Ovary (tissue), 9 donors: ENCODE data around the gene BSPRY. TPM values are rescaled to one million over a fixed set of nuclear protein-coding genes. Genes with fewer than 3 reads are reported as not detected.

Experiments used
- DNase-seq, 5 donors: peaks; one replicate each; pipeline ENCODE4 v3.0.0-alpha.2; 2019 to 2020
- H3K27ac ChIP-seq, 2 donors: fragments of 200-600 bp; one replicate each; pipeline versions ENCODE4 v1.5.1 to v1.8.0; 2019 to 2022
- H3K27me3 ChIP-seq: fragments of 200-600 bp; one replicate; pipeline ENCODE4 v1.8.0; 2022
- H3K36me3 ChIP-seq: fragments of 200-600 bp; sonication (generic); one replicate; pipeline ENCODE4 v1.5.1; 2019
- H3K4me1 ChIP-seq: one replicate; pipeline ENCODE4 v1.8.1; 2013; ENCODE audit warnings: mild to moderate bottlenecking, moderate library complexity; ENCODE audit not compliant: insufficient read depth
- H3K4me3 ChIP-seq: fragments of 200-600 bp; sonication (generic); one replicate; pipeline ENCODE4 v1.5.1; 2017
- H3K9me3 ChIP-seq, 2 donors: fragments of 200-600 bp in 1 of 2; sonication (generic) in 1 of 2; one replicate each; pipeline versions ENCODE4 v1.5.1 to v1.8.1; 2013 to 2019; ENCODE audit warnings: mild to moderate bottlenecking in 1 of 2, moderate library complexity in 1 of 2
- CTCF ChIP-seq, 3 donors: fragments of 450-650 bp in 2 of 3; fragments of 200-600 bp in 1 of 3; IDR thresholded peaks; one replicate each; pipeline versions ENCODE4 v1.5.1 to v1.8.0; 2016 to 2022; ENCODE audit warnings: antibody characterized with exemption in 3 of 3, mild to moderate bottlenecking in 1 of 3
- EP300 ChIP-seq: sonication (generic); formaldehyde crosslinking; IDR thresholded peaks from one replicate; pipeline ENCODE4 v1.6.1; 2017; ENCODE audit warnings: antibody characterized with exemption
- POLR2A ChIP-seq: fragments of 450-650 bp; IDR thresholded peaks from one replicate; pipeline ENCODE4 v1.6.1; 2017; ENCODE audit warnings: antibody characterized with exemption, mild to moderate bottlenecking, moderate library complexity
- WGBS, 3 donors: extraction: QIAGEN DNeasy Blood & Tissue Kit in 1 of 3; methylation state at CpG; one replicate each; pipeline versions ENCODE4 v1.1.5 to v1.1.7; 2013 to 2017; 5-methylcytosine and 5-hydroxymethylcytosine counted together
- intact Hi-C, 4 donors: fragments of 100-400 bp; cut with DNase I; formaldehyde crosslinking; loops; one replicate each; pipeline versions ENCODE4 v1.11.0 to v1.15.1; 2022 to 2023
- polyA plus RNA-seq, 2 donors: library from polyadenylated mRNA; stranded (reverse); fragments of 200-250 nt in 1 of 2; fragments of 350-450 nt in 1 of 2; fragmentation: Illumina TruSeq in 1 of 2; extraction: RNeasy Lipid Tissue Mini Kit (QIAGEN cat#74804) in 1 of 2; gene quantifications; one replicate each; pipeline ENCODE4 v1.2.3, GENCODE V29; 2013 to 2014
- total RNA-seq, 7 donors: library from RNA; depleted of rRNA in 2 of 7; stranded (reverse); fragments of >200 nt in 2 of 7; fragmentation: NEBNext Ultra II Directional in 3 of 7; extraction: Animal tissue kit (Norgen Biotek cat#: 25700) in 3 of 7; gene quantifications; one replicate each; pipeline versions ENCODE4 v1.1.0 to v1.2.4, GENCODE V29; 2016 to 2023
- donor health status: DM: no; HTN: no; CAD: no; lungs with moderate emphysema.
- donor health status: DM: no; HTN: no; CAD: no.
- donor health status: Bipolar disorder and iron deficiency.
- donor health status: DM: yes; HTN: yes; CAD: no.
- donor health status: DM: no; HTN: no; CAD: no.
- donor health status: DM: yes; HTN: yes; CAD: no.

BSPRY gene
- total and polyA plus RNA-seq, 9 donors = 0.10 to 6.9 (median 0.35) TPM; not detected in 1

DNA sequence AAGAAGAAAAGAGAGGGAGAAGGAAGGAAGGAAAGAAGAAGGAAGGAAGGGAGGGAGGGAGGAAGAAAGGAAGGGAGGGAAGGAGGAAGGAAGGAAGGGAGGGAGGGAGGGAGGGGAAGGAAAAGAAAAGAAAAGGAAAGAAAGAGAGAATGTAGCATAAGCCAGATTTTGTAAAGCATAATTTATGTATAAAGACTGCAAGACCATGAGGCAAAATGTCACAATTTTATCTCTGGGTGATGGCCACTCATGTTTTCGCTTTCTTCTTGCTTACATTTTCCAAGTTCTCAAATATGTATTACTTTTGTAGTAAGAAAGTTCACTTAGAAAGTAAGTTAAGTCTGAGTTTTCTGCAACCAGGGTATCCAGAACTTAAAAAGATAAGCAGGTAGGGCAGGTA is 42.8 kb upstream of the BSPRY start:
- intact Hi-C loops = loop anchor here in 1 of 4 donors (10.0 kb wide), 1 partner anchor 98 kb away; the partner anchor contains the start of gene ALAD
- whole genome bisulfite sequencing, 3 donors = 15 to 60% (median 23%) methylated on average over 1 of the region's 1 CpG

DNA sequence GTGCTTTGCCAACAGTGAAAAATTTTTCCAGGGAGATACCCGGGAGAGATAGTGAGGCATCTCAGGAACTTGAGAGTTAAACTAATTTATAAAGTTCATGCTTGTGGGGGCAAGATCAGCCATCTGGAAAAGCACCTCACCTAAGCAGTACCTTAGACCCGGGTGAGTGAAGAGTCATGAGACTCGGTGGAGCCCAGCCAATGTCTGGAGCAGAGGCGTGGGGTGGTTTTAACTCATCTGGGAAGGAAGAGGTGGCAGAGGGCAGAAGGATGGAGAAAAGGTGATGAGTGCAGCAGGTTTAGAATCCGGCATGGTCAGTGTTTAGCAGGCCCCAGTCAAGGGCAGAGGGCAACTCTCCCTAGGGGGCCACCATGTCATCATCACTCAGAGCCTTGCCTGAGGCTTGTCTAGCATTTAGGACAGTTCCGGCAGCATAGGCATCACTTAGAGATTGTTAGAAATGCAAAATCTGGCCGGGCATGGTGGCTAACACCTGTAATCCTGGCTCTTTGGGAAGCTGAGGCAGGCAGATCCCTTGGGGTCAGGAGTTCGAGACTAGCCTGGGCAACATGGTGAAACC is 41.9 kb upstream of the BSPRY start:
- TF ChIP-seq POLR2A (no peak), EP300 (no peak), CTCF (IDR thresholded peaks at IDR 0.05) (no peak)
- intact Hi-C loops = loop anchor here in 1 of 4 donors (10.0 kb wide), 1 partner anchor 97 kb away; the partner anchor contains the start of gene ALAD
- Histone ChIP-seq H3K4me3 (no peak overlapping the region), H3K36me3 (no peaks in the 10 kb centered on the region), H3K27me3 (no peaks in the 10 kb centered on the region), H3K9me3 (no peaks in the 10 kb centered on the region), H3K4me1 (no peaks in the 10 kb centered on the region), H3K27ac (no peak overlapping the region)
- 46 to 60% (median 48%) methylated on average over 8 of the region's 8 CpGs for WGBS, 3 donors
- DNase-seq = no peak

More for the DNA sequence above, 42.8 kb upstream of the BSPRY start:
- Histone ChIP-seq H3K9me3 (no peaks in the 10 kb centered on the region), H3K4me1 (no peaks in the 10 kb centered on the region), H3K36me3 (no peaks in the 10 kb centered on the region), H3K27ac (no peak overlapping the region), H3K27me3 (no peaks in the 10 kb centered on the region), H3K4me3 (no peak overlapping the region)
- TF ChIP-seq EP300 = no peak
- TF ChIP-seq POLR2A = no peak
- TF ChIP-seq CTCF (IDR thresholded peaks at IDR 0.05) = no peak
- DNase-seq = no peak

DNA sequence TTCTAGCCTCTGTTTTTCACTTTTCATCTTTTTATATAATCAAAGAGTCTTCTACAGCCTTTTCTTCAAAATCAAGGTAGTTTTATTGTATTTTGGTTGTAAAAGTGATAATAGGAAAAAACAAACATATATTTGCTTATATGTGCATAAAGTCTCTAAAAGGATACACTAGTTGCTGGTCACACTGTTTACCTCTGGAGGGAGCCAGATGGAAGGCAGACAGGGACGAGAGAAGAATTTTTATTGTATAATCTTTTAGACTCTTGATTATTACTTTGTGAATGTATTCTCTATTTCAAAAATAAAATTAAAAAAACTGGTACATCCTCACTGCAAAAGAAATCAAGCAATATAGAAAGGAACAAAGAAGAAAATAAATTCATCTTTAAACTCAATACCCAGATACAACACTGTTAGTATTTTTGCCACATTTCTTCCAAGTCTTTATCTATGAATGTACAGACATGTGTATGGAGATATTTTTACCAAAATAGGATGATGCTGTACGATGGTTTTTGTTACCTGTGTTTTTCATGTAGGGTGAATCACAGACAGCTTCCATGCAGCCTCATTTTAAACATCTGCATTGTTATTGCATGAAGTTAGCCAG is 40.0 kb upstream of the BSPRY start:
- no peak for DNase-seq
- no peak overlapping the region for H3K4me3 ChIP-seq
- H3K4me1 ChIP-seq = no peaks in the 10 kb centered on the region
- H3K27me3 ChIP-seq = no peaks in the 10 kb centered on the region
- 2 to 4% (median 4%) methylated on average over 2 of the region's 2 CpGs for WGBS, 3 donors
- H3K36me3 ChIP-seq = no peaks in the 10 kb centered on the region
- H3K27ac ChIP-seq = no peak overlapping the region
- no peaks in the 10 kb centered on the region for H3K9me3 ChIP-seq
- no peak for TF ChIP-seq POLR2A
- peak in 2 of 3 donors; percentile 18 to 42 for TF ChIP-seq CTCF (IDR thresholded peaks at IDR 0.05)
- intact Hi-C loops = loop anchor here in 1 of 4 donors (10.0 kb wide), 1 partner anchor 95 kb away; the partner anchor contains the start of gene ALAD

GRCh38 chr9:113310538-113310937 is 38.8 kb upstream of the BSPRY start:
- H3K4me1 ChIP-seq = no peaks in the 10 kb centered on the region
- DNase-seq = no peak
- H3K36me3 ChIP-seq = no peaks in the 10 kb centered on the region
- H3K4me3 ChIP-seq = no peak overlapping the region
- no peaks in the 10 kb centered on the region for H3K27me3 ChIP-seq
- H3K9me3 ChIP-seq = no peaks in the 10 kb centered on the region
- no peak overlapping the region for H3K27ac ChIP-seq
- intact Hi-C loops = no loop called here
- no peak for TF ChIP-seq EP300
- no peak for TF ChIP-seq CTCF (IDR thresholded peaks at IDR 0.05)
- TF ChIP-seq POLR2A = no peak
- 18 to 27% (median 22%) methylated on average over 3 of the region's 3 CpGs for WGBS, 3 donors
